GM15510 (cell line): ENCODE measurements around the gene TMEM181.

Source experiments
- POLR2A ChIP-seq: IDR thresholded peaks from 3 replicates; pipeline ENCODE4 v1.6.1; 2011; ENCODE audit warnings: borderline replicate concordance; ENCODE audit not compliant: insufficient read length; ENCODE audit errors: extremely low read depth

TMEM181 gene

DNA sequence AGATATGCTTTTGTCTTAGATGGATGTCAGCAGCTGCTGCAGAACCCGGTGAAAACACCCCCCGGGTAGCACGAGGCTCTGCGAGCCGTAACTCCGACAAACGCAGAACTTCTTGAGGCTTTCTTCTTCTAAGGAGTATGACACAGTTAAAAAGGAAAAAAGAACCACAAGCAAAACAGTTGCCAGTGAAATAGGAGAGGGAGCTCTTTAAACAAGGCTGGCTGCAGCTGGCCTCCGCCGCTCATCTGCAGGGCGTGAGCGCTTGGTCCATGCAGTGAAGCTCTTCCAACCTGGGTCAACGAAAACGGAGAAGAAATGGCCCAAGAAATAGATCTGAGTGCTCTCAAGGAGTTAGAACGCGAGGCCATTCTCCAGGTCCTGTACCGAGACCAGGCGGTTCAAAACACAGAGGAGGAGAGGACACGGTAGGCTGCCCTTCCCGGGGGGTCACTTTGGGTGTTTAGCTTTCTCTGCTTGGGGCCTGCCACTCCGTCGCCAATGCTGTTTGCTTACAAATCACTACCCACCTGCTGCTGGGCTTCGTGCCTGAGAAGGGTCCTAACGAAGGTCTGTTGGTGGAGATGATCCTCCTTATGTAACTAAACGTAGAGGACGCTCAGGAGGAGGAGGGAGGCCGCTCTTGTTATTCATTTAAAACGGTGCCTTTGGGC is 103.2 kb downstream of the TMEM181 start:
- no peak for TF ChIP-seq POLR2A

DNA sequence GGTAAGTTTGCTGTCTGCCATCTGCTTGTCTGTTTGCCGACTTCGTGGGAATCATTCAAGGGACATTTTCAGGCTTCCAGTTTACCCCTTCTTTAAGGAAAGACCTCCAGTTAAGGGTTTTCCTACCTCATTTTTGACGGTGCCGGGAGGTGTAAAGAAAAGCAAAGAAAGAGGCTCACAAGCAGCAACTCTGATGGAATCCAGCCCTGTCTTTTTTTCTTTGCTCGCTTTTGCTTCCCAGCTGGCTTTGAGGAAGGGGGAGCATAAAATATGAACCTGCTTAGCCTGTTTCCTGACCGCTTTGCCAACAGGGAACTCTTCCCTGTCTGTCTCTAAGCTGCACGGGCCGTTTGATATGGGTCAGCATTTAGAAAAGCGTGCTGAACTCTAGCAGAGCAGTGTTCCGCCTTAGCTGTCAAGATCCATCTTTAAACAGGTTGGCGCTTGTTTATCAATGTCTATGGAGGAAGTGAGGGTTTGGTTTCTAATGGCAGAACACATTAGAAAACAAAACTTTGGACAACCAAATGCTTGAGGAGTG is 103.8 kb downstream of the TMEM181 start:
- TF ChIP-seq POLR2A = no peak

DNA sequence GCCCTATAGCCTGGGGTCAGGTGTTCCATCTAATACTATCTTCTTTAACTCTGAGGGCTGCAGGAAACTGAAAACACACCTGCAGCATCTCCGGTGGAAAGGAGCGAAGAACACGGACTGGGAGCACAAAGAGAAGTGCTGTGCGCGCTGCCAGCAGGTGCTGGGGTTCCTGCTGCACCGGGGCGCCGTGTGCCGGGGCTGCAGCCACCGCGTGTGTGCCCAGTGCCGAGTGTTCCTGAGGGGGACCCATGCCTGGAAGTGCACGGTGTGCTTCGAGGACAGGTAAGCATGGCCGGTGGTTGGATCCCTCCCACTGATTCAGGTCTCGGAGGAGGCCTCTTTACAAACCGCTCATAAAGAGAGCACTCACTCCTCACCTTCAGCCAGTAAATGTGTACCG is 105.4 kb downstream of the TMEM181 start:
- no peak for TF ChIP-seq POLR2A

DNA sequence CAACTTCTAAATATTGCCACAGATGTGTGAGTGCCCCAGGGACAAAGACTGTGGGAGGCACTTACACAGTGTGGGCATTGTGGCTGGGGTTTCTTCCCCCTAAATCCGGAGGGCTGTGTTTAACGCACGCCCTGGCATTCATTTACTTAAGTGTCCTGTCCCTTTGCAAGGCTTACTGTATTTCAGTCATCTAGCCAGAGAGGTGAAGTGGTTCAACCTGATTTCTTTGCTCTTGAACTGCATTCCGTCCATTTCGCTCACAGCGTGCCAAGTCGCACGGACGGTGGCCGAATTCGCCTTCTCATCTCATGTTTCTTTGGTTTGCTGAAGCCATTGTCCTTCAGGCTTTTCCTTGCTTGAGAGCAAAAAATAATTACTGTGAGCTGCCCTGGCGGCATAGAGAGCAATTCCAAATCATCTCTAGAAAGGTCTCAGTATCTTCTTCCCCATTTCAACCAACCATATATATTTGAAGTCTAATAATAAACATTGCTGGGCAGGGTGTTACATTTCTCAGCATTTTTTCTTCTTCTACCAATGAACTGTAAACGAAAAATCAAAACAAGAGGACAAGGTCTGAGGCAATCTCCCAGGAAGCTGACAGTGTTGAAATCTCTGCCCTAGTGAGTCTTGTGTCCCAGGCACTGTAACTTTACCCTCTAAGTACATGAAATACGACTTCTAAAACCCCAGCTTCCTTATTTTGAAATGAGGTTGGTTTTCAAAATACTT is 106.9 kb downstream of the TMEM181 start:
- no peak for TF ChIP-seq POLR2A

DNA sequence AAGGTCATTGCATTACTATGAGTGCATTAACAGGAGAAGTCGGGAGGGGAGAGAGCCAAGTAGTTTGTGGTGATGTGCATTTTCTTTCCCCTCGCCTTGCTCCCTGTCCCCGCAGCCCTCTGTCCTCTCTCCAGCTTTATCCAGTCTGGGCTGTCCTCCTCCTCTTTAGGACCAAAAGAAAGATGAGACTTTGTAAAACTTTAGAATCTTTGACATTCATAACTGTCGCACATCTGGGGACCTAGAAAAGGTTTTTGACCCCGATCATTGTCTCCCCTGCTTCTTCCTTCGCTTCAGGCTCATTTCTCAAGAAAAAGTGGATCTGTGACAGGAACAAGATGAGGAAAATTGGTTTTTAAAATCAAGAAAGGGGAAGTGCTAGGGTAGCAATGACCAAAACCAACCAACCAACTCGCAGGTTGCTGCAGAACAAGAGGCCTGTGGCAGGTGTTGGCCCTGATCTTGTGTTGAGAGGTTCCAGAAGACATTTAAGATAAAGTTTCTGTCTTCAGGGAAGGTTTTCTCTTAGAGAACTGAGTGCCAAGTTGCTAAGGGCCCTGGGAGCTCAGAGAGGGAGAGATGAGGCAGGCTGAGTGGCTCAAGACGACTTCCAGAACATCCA is 107.6 kb downstream of the TMEM181 start:
- no peak for TF ChIP-seq POLR2A

DNA sequence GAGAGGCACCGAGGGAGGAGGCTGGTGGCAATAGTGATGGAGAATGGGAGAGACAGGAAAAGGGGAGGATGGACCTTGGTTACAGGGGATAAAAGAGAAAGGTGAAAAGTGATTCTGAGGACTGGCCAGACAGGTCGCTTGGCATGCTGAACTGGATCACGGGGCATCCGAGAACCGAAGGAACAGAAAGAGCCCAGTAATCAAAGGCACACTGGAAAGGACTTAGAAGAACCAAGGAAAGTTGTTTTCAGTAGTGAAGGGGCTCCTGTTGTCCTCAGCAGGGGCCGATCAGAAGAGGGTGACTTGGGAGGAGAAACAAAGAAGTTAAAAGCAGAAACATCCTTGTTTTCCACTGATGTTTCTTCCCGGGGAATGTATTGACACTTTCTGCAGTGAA is 108.8 kb downstream of the TMEM181 start:
- no peak for TF ChIP-seq POLR2A

DNA sequence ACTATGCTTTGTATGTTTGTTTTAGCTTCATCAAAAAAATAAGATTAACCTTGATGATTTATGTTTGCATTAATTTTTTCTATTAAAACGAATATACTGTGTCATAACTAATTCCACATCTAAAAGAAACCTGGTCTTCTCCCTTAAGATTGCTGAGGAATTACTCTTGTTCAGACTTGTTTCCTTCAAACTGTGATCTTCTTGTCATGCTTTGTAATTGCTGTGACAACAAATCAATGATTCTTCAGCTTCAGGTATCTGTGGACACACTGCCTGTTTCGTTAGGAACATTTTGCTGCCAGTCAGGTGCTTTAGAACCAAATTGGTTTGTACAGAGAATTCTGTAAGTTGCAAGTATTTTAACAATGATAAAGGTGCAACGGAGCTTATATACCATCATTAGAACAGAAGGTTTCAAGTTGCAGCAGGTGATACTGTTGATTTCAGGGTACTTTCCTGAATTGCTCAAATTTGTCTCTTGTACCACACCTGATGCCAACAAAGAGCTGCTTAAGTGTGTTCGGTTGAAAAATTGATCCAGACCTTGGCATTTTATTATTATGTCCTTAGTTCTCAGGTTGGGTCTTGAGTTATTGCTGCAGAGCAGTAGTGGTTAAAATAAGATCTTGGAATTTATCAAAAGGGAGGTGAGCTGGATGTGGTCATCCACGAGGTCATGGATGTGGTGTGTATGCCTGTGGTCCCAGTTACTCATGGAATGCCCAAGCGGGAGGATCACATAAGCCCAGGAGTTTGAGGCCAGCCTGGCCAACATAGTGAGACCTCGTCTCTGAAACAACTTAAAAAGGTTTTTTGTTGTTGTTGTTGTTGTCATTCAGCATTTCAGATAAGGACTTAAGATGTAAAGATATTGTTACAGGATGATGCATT is 109.5 kb downstream of the TMEM181 start:
- TF ChIP-seq POLR2A = no peak

DNA sequence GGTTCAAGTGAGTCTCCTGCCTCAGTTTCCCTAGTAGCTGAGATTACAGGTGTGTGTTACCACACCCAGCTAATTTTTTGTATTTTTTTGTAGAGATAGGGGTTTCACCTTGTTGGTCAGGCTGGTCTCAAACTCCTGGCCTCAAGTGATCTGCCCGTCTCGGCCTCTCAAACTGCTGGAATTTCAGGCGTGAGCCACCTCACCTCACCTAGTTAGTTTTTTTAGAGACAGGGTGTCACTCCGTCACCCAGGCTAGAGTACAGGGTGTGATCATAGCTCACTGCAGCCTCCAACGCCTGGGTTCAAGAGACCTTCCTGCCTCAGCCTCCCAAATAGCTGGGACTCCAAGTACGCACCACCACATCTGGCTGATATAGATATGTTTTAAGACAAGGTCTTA is 112.8 kb downstream of the TMEM181 start:
- TF ChIP-seq POLR2A = no peak

DNA sequence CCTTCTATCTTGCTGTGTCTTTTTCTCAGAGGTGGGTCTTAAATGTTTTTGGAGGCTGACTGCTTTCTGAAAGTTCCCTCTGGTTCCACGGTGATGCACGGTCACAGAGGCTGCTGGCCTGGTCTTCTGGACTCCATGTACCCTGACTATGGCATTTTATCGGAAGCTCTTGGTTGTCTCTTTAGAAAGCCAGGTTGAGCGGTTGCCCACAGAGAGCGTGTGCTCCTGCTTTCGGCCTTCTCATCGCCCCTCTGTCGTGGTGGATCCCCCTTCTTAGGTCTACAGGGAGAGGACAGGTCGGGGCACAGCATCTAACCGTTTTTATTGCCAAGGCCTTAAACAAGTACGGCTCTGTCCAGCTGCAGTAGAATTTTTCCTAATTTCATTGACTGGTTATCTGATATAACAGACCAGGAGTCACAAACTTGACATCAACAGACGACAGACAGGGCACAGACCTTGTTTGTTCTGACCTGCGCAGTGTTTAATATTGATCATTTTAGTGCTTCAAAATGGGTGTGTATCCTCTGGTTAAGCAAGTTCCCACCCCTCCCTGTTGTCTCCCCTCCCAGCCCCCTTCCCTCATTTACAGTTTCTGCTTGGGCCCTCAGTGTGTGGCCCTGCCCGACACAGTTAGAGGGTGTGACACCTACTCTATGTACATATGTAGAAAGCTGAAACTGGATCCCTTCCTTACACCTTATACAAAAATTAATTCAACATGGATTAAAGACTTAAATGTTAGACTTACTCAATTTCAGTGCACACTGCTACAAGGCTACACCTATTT is 114.6 kb downstream of the TMEM181 start:
- no peak for TF ChIP-seq POLR2A

DNA sequence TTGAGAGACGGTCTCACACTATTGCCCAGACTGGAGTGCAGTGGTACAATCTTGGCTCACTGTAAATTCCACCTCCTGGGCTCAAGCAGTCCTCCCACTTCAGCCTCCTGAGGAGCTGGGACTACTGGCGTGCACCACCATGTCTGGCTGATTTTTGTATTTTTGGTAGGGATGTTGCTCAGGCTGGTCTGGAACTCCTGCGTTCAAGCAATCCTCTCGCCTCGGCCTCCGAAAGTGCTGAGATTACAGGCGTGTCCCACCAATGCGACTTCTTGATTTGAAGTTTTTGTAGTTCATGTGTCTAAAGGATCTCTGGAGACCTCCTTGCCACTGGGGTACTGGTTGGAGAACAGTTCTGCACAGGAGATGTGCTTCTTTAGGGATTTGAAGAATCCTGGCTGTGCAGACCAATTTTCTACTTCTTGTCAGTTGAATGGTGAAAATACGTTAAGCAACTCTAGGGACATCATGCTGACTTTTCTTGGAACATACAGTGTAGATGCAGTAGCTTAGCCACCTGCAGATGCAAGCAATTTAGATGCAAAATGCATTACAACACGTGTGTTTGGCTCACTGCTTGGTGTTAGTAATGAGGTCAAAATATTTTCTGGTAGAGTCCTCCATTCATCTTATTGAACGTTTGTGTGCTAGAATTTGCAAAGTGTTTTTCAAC is 118.2 kb downstream of the TMEM181 start:
- no peak for TF ChIP-seq POLR2A

DNA sequence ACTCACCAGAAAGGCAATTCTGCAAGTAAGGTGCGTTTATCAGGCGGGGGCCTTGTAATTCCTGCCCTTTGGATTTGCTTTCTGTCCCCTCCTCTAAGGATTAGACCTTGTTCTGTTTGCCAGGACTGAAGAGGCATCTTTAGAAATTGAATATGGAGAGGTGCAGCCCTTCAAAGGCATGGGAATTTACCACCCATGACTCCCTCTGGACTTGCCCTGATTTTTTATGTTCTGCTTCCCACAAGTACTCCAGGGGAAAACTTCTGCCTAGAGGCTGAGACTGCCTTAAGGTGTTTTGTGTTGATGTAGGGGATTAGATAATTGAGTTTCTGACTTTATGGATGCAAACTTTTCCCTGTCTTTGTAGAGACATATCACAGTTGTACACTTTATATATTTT is 120.1 kb downstream of the TMEM181 start:
- TF ChIP-seq POLR2A = no peak

DNA sequence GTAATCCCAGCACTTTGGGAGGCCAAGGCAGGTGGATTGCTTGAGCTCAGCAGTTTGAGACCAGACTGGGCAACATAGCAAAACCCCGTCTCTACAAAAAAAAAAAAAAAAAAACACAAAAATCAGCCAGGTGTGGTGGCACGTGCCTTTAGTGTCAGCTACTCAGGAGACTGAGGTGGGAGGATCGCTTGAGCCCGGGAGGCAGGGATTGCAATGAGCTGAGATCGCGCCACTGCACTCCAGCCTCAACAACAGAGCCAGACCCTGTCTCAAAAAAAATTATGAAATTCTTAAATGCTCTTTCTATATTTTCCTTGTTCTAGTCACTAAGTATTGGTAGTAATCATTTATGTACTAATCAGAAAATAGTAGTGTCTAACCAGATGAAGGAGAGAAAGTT is 120.6 kb downstream of the TMEM181 start:
- TF ChIP-seq POLR2A = no peak

DNA sequence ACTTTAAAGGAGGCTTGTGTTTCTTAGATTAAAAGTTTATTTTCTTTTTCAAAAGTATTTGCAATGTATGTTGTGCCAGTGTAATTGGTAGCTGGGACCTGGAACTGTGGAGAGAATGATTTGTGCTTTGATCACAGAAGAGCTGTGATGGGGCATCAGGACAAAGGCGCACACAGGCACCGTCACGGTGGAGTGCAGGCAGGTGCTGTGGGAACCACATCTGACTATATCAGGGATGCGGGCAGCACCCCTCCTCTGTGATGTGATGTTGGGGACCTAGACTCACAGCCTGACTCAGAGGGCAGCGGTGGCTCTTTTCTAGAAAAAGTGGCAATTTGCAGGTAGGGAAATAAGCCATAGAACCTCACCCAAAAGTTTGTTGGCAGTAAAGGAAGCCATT is 124.4 kb downstream of the TMEM181 start:
- no peak for TF ChIP-seq POLR2A

DNA sequence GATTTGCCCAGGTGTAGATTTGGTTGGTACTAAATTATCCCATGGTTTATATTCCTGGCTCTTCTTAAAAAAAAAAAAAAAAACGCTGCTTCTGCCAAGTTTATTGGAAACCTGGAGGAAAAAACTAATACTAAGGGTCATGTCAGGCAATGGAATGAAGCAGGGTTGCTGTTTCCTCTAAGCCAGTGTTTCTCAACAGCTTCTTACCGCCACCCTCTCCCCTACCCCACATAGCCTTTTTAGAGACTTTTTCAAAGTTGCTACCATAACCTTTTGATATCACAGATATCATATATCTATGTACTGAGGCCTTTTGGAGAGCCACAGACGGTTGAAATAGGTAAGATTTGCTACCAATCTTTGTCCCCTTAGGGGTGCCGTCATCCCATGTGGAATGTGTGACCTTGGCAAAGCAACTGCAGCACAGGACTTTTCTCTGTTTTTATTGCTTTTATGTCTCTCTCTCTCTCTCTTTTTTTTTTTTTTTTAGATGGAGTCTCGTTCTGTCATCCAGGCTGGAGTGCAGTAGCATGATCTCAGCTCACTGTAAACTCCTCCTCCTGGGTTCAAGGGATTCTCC is 124.9 kb downstream of the TMEM181 start:
- TF ChIP-seq POLR2A = no peak
